Measurements from ENCODE around the gene EPHB1.

EPHB1 gene

GRCh38 chr3:134896696-134897095, 101.6 kb downstream of the EPHB1 start:
- TF ChIP-seq CTCF (conservative IDR thresholded peaks at IDR 0.05; ENCODE audit: control insufficient read depth, insufficient read depth, low read depth, low read length): no peak
- DNase-seq (ENCODE audit: low read depth): no peak

GRCh38 chr3:134897391-134898141, 102.5 kb downstream of the EPHB1 start:
- DNase-seq (ENCODE audit: low read depth): no peak
- TF ChIP-seq CTCF (conservative IDR thresholded peaks at IDR 0.05; ENCODE audit: control insufficient read depth, insufficient read depth, low read depth, low read length): no peak
- H3K4me3 ChIP-seq (ENCODE audit: control insufficient read depth, low read depth, low read length): no peak overlapping the region

More at GRCh38 chr3:134896696-134897095, 101.6 kb downstream of the EPHB1 start:
- H3K4me3 ChIP-seq (ENCODE audit: control insufficient read depth, low read depth, low read length): no peak overlapping the region

GRCh38 chr3:134898181-134898754, 103.2 kb downstream of the EPHB1 start:
- no peak for TF ChIP-seq CTCF (conservative IDR thresholded peaks at IDR 0.05; ENCODE audit: control insufficient read depth, insufficient read depth, low read depth, low read length)

GRCh38 chr3:134899786-134900185, 104.7 kb downstream of the EPHB1 start:
- no peak overlapping the region for H3K4me3 ChIP-seq (ENCODE audit: control insufficient read depth, low read depth, low read length)
- DNase-seq (ENCODE audit: low read depth): no peak
- TF ChIP-seq CTCF (conservative IDR thresholded peaks at IDR 0.05; ENCODE audit: control insufficient read depth, insufficient read depth, low read depth, low read length): no peak

More at GRCh38 chr3:134898181-134898754, 103.2 kb downstream of the EPHB1 start:
- no peak overlapping the region for H3K4me3 ChIP-seq (ENCODE audit: control insufficient read depth, low read depth, low read length)
- DNase-seq (ENCODE audit: low read depth): no peak

- DNase-seq (ENCODE audit: low read depth): no peak
- TF ChIP-seq CTCF (conservative IDR thresholded peaks at IDR 0.05; ENCODE audit: control insufficient read depth, insufficient read depth, low read depth, low read length): no peak
- H3K4me3 ChIP-seq (ENCODE audit: control insufficient read depth, low read depth, low read length): no peak overlapping the region
Measured at GRCh38 chr3:134900482-134900881, 105.4 kb downstream of the EPHB1 start.

- DNase-seq (ENCODE audit: low read depth): no peak
Measured at GRCh38 chr3:134901461-134901860, 106.4 kb downstream of the EPHB1 start.

More at GRCh38 chr3:134901461-134901860, 106.4 kb downstream of the EPHB1 start:
- no peak for TF ChIP-seq CTCF (conservative IDR thresholded peaks at IDR 0.05; ENCODE audit: control insufficient read depth, insufficient read depth, low read depth, low read length)
- no peak overlapping the region for H3K4me3 ChIP-seq (ENCODE audit: control insufficient read depth, low read depth, low read length)

Measured in fibroblast of mammary gland (primary cell).